Endothelial cell of umbilical vein (primary cell): ENCODE measurements around the gene PSAP. TPM values are rescaled to one million over a fixed set of nuclear protein-coding genes. Genes with fewer than 3 reads are reported as not detected.

Source experiments
- BruUV-seq: library from RNA; stranded (reverse); fragments of 400-500 nt; replicated peaks from 2 replicates; lab custom pipeline; 2021; lab: Mats Ljungman, UMichigan
- CTCF ChIA-PET: fragments of 300-600, 350-600 bp; sonication (Branson Sonifier 250); formaldehyde crosslinking; loops from one replicate; lab custom pipeline; 2021; ENCODE audit warnings: antibody characterized with exemption, inconsistent platforms; lab: Charles Lee
- POLR2A ChIA-PET: fragments of 300-600, 350-600 bp; sonication (Branson Sonifier 250); formaldehyde crosslinking; loops from one replicate; lab custom pipeline; 2021; ENCODE audit warnings: antibody characterized with exemption, inconsistent platforms; lab: Charles Lee
- DNase-seq: peaks from one replicate; pipeline ENCODE4 v3.0.0-alpha.2; 2011; ENCODE audit warnings: low read depth, low spot score
- FAIRE-seq: peaks from 2 replicates; lab custom pipeline; 2011; peaks lifted over from hg19 to GRCh38; lab: Jason Lieb, UNC
- H2AFZ ChIP-seq: 2 replicates; pipeline ENCODE4 v1.6.0; 2012; ENCODE audit warnings: low read depth, low read length, control low read depth, inconsistent platforms
- H3K27ac ChIP-seq: 2 replicates; pipeline ENCODE4 v1.5.1; 2011; ENCODE audit warnings: low read depth, mild to moderate bottlenecking, control low read depth, low read length, moderate library complexity; ENCODE audit not compliant: insufficient read depth
- H3K27me3 ChIP-seq, 2 experiments: 2 replicates each; pipeline versions ENCODE4 v1.6.0 to v1.6.1; 2011; ENCODE audit warnings: low read length in 2 of 2, mixed read lengths in 1 of 2; ENCODE audit not compliant: control insufficient read depth in 2 of 2, insufficient read depth in 2 of 2
- H3K36me3 ChIP-seq, 2 experiments: 2 replicates in 1 of 2; 3 replicates in 1 of 2; pipeline ENCODE4 v1.5.1; 2011; ENCODE audit warnings: low read length in 2 of 2, mild to moderate bottlenecking in 1 of 2, moderate library complexity in 1 of 2; ENCODE audit not compliant: control insufficient read depth in 2 of 2, insufficient read depth in 2 of 2; ENCODE audit errors: extremely low read depth in 1 of 2
- H3K4me1 ChIP-seq: 3 replicates; pipeline ENCODE4 v1.5.1; 2011; ENCODE audit warnings: mild to moderate bottlenecking, low read length; ENCODE audit not compliant: control insufficient read depth, insufficient read depth; ENCODE audit errors: extremely low read depth
- H3K4me2 ChIP-seq: 2 replicates; pipeline ENCODE4 v1.6.1; 2011; ENCODE audit warnings: low read length, control low read depth, mixed read lengths; ENCODE audit not compliant: insufficient read depth
- H3K4me3 ChIP-seq, 3 experiments: fragments of 200-600 bp in 1 of 3; sonication (generic), shearing (Covaris generic) in 1 of 3; replicated peaks in 1 of 3; 2 replicates each; pipeline ENCODE4 v1.5.1; 2011 to 2016; ENCODE audit warnings: control low read depth in 3 of 3, low read length in 3 of 3, mild to moderate bottlenecking in 2 of 3, inconsistent platforms in 1 of 3, low read depth in 1 of 3, moderate library complexity in 1 of 3; ENCODE audit not compliant: insufficient read depth in 1 of 3
- H3K79me2 ChIP-seq: 2 replicates; pipeline ENCODE4 v1.6.0; 2012; ENCODE audit warnings: low read length, inconsistent platforms; ENCODE audit not compliant: control insufficient read depth, insufficient read depth
- H3K9ac ChIP-seq: replicated peaks from 2 replicates; pipeline ENCODE3; 2011; ENCODE audit warnings: low read length, control low read depth; ENCODE audit not compliant: insufficient read depth; ENCODE audit errors: extremely low read depth
- H3K9me1 ChIP-seq: replicated peaks from 3 replicates; pipeline ENCODE4 v1.6.0; 2011; ENCODE audit warnings: mild to moderate bottlenecking, low read length; ENCODE audit not compliant: control insufficient read depth, insufficient read depth; ENCODE audit errors: extremely low read depth
- H3K9me3 ChIP-seq: replicated peaks from 2 replicates; pipeline ENCODE4 v1.5.1; 2012; ENCODE audit warnings: low read length, inconsistent platforms; ENCODE audit not compliant: control insufficient read depth, insufficient read depth
- H4K20me1 ChIP-seq: replicated peaks from 2 replicates; pipeline ENCODE3; 2011; ENCODE audit warnings: mild to moderate bottlenecking, low read length; ENCODE audit not compliant: control insufficient read depth, insufficient read depth; ENCODE audit errors: extremely low read depth
- CTCF ChIP-seq, 2 donors: IDR thresholded peaks; 1 replicate in 1 of 2; 2 replicates in 1 of 2; pipeline ENCODE4 v1.5.1; 2011; ENCODE audit warnings: low read length in 2 of 2, mild to moderate bottlenecking in 2 of 2, moderate library complexity in 2 of 2, control low read depth in 1 of 2, inconsistent platforms in 1 of 2, low read depth in 1 of 2; ENCODE audit not compliant: insufficient read depth in 1 of 2; ENCODE audit errors: extremely low read depth in 1 of 2
- FOS ChIP-seq: IDR thresholded peaks from 2 replicates; pipeline ENCODE4 v1.6.1; 2011; ENCODE audit warnings: mild to moderate bottlenecking, low read length, moderate library complexity, borderline replicate concordance; ENCODE audit not compliant: insufficient read depth
- JUN ChIP-seq: IDR thresholded peaks from 2 replicates; pipeline ENCODE4 v1.6.1; 2011; ENCODE audit warnings: borderline replicate concordance, low read depth; ENCODE audit not compliant: insufficient read length, insufficient read depth
- MYC ChIP-seq: IDR thresholded peaks from one replicate; pipeline ENCODE4 v1.6.1; 2011; ENCODE audit warnings: mild to moderate bottlenecking, low read depth, low read length
- POLR2A ChIP-seq: IDR thresholded peaks from 2 replicates; pipeline ENCODE4 v1.6.1; 2012; ENCODE audit warnings: low read depth, mild to moderate bottlenecking, control low read depth, low read length
- dilution Hi-C: fragments of 300-500 bp; cut with MboI; formaldehyde crosslinking; loops from one replicate; pipeline ENCODE4 v1.15.0; 2019; ENCODE audit warnings: low sequenced_read_pairs; ENCODE audit not compliant: extremely low pct_ligation_motif_present
- intact Hi-C: fragments of 100-400 bp; cut with micrococcal nuclease; formaldehyde crosslinking; loops from one replicate; pipeline ENCODE4 v1.10.0; 2022
- polyA plus RNA-seq, 4 experiments: library from polyadenylated mRNA; depleted of rRNA in 3 of 4; stranded (reverse) in 3 of 4; unstranded in 1 of 4; fragments of >200 nt; gene quantifications; 2 replicates each; pipeline versions ENCODE4 v1.2.1 to v1.2.3, GENCODE V29; 2011 to 2012; ENCODE audit warnings: missing spikeins in 1 of 4
- total RNA-seq: library from RNA; stranded (reverse); gene quantifications from 2 replicates; pipeline ENCODE4 v1.2.3, GENCODE V29; 2021

PSAP gene
- total and polyA plus RNA-seq, 2 donors (not counting 3 experiments of a cell fraction or from before 2014, with no cell fraction given) = 644 to 1,476 TPM

- no peak overlapping the region for H3K27ac ChIP-seq
- no peaks in the 10 kb centered on the region for H3K9me1 ChIP-seq
- intact Hi-C loops = no loop called here
- TF ChIP-seq FOS (no peak), MYC (no peak), POLR2A (no peak), JUN (no peak)
- no peak overlapping the region for H3K4me2 ChIP-seq
- no TSS peak for BruUV-seq
- dilution Hi-C loops = no loop called here
- H3K36me3 ChIP-seq = no peaks in the 10 kb centered on the region
- FAIRE-seq (no peak), DNase-seq (no peak)
- CTCF ChIA-PET = interaction anchor here (1.2 to 1.4 kb wide), 2 partner anchors 9 to 16 kb away, joined by 3 to 7 read pairs; no protein-coding TSS in a partner anchor
- no peak overlapping the region for H3K9ac ChIP-seq
- H3K4me3 ChIP-seq = no peak overlapping the region
- H2AFZ ChIP-seq = no peak overlapping the region
- H3K4me1 ChIP-seq = peaks cover 11% of the 10 kb centered on the region
- no peaks in the 10 kb centered on the region for H3K9me3 ChIP-seq
- H3K27me3 ChIP-seq = no peaks in the 10 kb centered on the region
- H3K79me2 ChIP-seq = no peaks in the 10 kb centered on the region
- H4K20me1 ChIP-seq = no peaks in the 10 kb centered on the region
- POLR2A ChIA-PET = no interaction called here
These were observed 29.6 kb upstream of the PSAP start for GRCh38 chr10:71880425-71881306.

- CTCF ChIA-PET = interaction anchor here (1.2 kb wide), 1 partner anchor 18 kb away, joined by 4 read pairs; no protein-coding TSS in a partner anchor
- H4K20me1 ChIP-seq = no peaks in the 10 kb centered on the region
- H3K4me2 ChIP-seq = no peak overlapping the region
- TF ChIP-seq MYC (no peak), CTCF (IDR thresholded peaks at IDR 0.05; ENCODE audit: extremely low read depth in 1 of 2, insufficient read depth in 1 of 2, low read depth in 1 of 2, low read length in 2 of 2) (no peak)
- H3K9me3 ChIP-seq = no peaks in the 10 kb centered on the region
- POLR2A ChIA-PET = no interaction called here
- intact Hi-C loops (no loop called here), dilution Hi-C loops (no loop called here)
- no peak overlapping the region for H3K9ac ChIP-seq
- FAIRE-seq (no peak), DNase-seq (no peak)
- no peaks in the 10 kb centered on the region for H3K9me1 ChIP-seq
- peaks cover 9% of the 10 kb centered on the region for H3K4me1 ChIP-seq
- no peaks in the 10 kb centered on the region for H3K36me3 ChIP-seq
- no TSS peak for BruUV-seq
- H3K27ac ChIP-seq = no peak overlapping the region
- no peak overlapping the region for H3K4me3 ChIP-seq
- no peaks in the 10 kb centered on the region for H3K27me3 ChIP-seq
- peak overlapping the region; percentile 47 for H2AFZ ChIP-seq
- H3K79me2 ChIP-seq = no peaks in the 10 kb centered on the region
These were observed 27.4 kb upstream of the PSAP start for GRCh38 chr10:71878327-71879034.
